Measurements from ENCODE around the gene ABHD14A. TPM values are rescaled to one million over a fixed set of nuclear protein-coding genes. Genes with fewer than 3 reads are reported as not detected.

The ABHD14A gene
- total and polyA plus RNA-seq, 7 donors = 11.2 to 40.6 (median 22.9) TPM

- Histone ChIP-seq H3K27me3 (ENCODE audit: insufficient read depth in 3 of 3, low read length in 2 of 3) (no peaks in the 10 kb centered on the region), H3K36me3 (ENCODE audit: insufficient read depth in 1 of 2, low read depth in 1 of 2) (no peaks in the 10 kb centered on the region), H3K4me3 (no peak overlapping the region), H3K27ac (peak overlapping the region; percentile 75), H3K9me3 (no peaks in the 10 kb centered on the region), H3K4me1 (peaks cover 38% of the 10 kb centered on the region)
- peak; percentile 65 to 90 (median 86) for ATAC-seq
- intact Hi-C loops (cut with DNase I) = loop anchor here in 1 of 2 donors (5.0 kb wide), 1 partner anchor 40 kb away; no protein-coding TSS in a partner anchor
- peak; percentile 22 to 86 for DNase-seq
- TF ChIP-seq CTCF (IDR thresholded peaks at IDR 0.05) = no peak
- 15 to 41% (median 20%) methylated on average over 7 of the region's 7 CpGs for WGBS, 3 donors
These were observed 37.8 kb downstream of the ABHD14A start for GRCh38 chr3:52012699-52013098.

- no peak for TF ChIP-seq CTCF (IDR thresholded peaks at IDR 0.05)
- DNase-seq (no peak), ATAC-seq (no peak)
- intact Hi-C loops (cut with DNase I) = loop anchor here in 1 of 2 donors (5.0 kb wide), 1 partner anchor 38 kb away; no protein-coding TSS in a partner anchor
- no peaks in the 10 kb centered on the region for H3K36me3 ChIP-seq (ENCODE audit: insufficient read depth in 1 of 2, low read depth in 1 of 2)
- H3K27ac ChIP-seq = no peak overlapping the region
- 89 to 97% (median 89%) methylated on average over 6 of the region's 6 CpGs for WGBS, 3 donors
- no peak overlapping the region for H3K4me3 ChIP-seq
- H3K27me3 ChIP-seq (ENCODE audit: insufficient read depth in 3 of 3, low read length in 2 of 3) = no peaks in the 10 kb centered on the region
- peaks cover 47% of the 10 kb centered on the region for H3K4me1 ChIP-seq
- no peaks in the 10 kb centered on the region for H3K9me3 ChIP-seq
These were observed 39.1 kb downstream of the ABHD14A start for GRCh38 chr3:52013802-52014598.

- no peak for TF ChIP-seq CTCF (IDR thresholded peaks at IDR 0.05)
- Histone ChIP-seq H3K27ac (peak overlapping the region; percentile 36), H3K27me3 (ENCODE audit: insufficient read depth in 3 of 3, low read length in 2 of 3) (no peaks in the 10 kb centered on the region), H3K9me3 (no peaks in the 10 kb centered on the region), H3K36me3 (ENCODE audit: insufficient read depth in 1 of 2, low read depth in 1 of 2) (no peaks in the 10 kb centered on the region), H3K4me1 (peaks cover 53% of the 10 kb centered on the region), H3K4me3 (no peak overlapping the region)
- DNase-seq = peak in 1 of 2 donors; percentile 16
- intact Hi-C loops (cut with DNase I) = loop anchor here in 1 of 2 donors (5.0 kb wide), 1 partner anchor 38 kb away; no protein-coding TSS in a partner anchor
- 80 to 86% (median 81%) methylated on average over 8 of the region's 8 CpGs for WGBS, 3 donors
- no peak for ATAC-seq
These were observed 39.7 kb downstream of the ABHD14A start for GRCh38 chr3:52014613-52015012.

GRCh38 chr3:52015438-52016228, 40.8 kb downstream of the ABHD14A start:
- WGBS, 3 donors = 78 to 88% (median 87%) methylated on average over 13 of the region's 13 CpGs
- Histone ChIP-seq H3K36me3 (ENCODE audit: insufficient read depth in 1 of 2, low read depth in 1 of 2) (no peaks in the 10 kb centered on the region), H3K4me1 (peaks cover 63% of the 10 kb centered on the region), H3K27ac (peak overlapping the region; percentile 92), H3K4me3 (no peak overlapping the region), H3K27me3 (ENCODE audit: insufficient read depth in 3 of 3, low read length in 2 of 3) (no peaks in the 10 kb centered on the region), H3K9me3 (no peaks in the 10 kb centered on the region)
- no peak for TF ChIP-seq CTCF (IDR thresholded peaks at IDR 0.05)
- no peak for ATAC-seq
- intact Hi-C loops (cut with DNase I) = no loop called here
- DNase-seq = no peak

Data from psoas muscle (tissue), 8 donors.